ENCODE data around the gene CLEC4F.

- TF ChIP-seq CTCF (IDR thresholded peaks at IDR 0.05; ENCODE audit: extremely low read depth in 1 of 2, insufficient read depth in 1 of 2, low read depth in 1 of 2, low read length in 2 of 2) (no peak), POLR2A (IDR thresholded peaks at IDR 0.05; ENCODE audit: low read depth, low read length) (no peak)
Measured at GRCh38 chr2:70807828-70808118, 12.6 kb downstream of the CLEC4F start.
